Right cardiac atrium (tissue), 5 donors: ENCODE data around the gene TAGAP. TPM values are rescaled to one million over a fixed set of nuclear protein-coding genes. Genes with fewer than 3 reads are reported as not detected.

Source experiments
- ATAC-seq, 2 donors: fragments of 200-7000 bp; cut with Tn5 transposase; one replicate each; pipeline versions ENCODE4 v1.8.0 to v1.9.1; 2020; ENCODE audit warnings: moderate library complexity in 2 of 2, mild to moderate bottlenecking in 1 of 2
- DNase-seq, 3 donors: peaks; one replicate each; pipeline ENCODE4 v3.0.0-alpha.2; 2020
- H3K27ac ChIP-seq: one replicate; pipeline ENCODE4 v1.5.1; 2013; ENCODE audit warnings: mild to moderate bottlenecking, low read length, control low read depth, moderate library complexity
- H3K27me3 ChIP-seq: one replicate; pipeline ENCODE4 v1.6.1; 2013; ENCODE audit not compliant: control insufficient read depth, insufficient read depth
- H3K4me1 ChIP-seq: one replicate; pipeline ENCODE4 v1.6.1; 2013; ENCODE audit warnings: low read length; ENCODE audit not compliant: control insufficient read depth, insufficient read depth
- H3K4me3 ChIP-seq: one replicate; pipeline ENCODE4 v1.5.1; 2013; ENCODE audit warnings: low read length, control low read depth
- H3K9me3 ChIP-seq: one replicate; pipeline ENCODE4 v1.6.1; 2013; ENCODE audit warnings: low read length; ENCODE audit not compliant: control insufficient read depth
- WGBS: extraction: QIAGEN DNeasy Blood & Tissue Kit; methylation state at CpG from one replicate; pipeline ENCODE4 v1.1.7; 2013; 5-methylcytosine and 5-hydroxymethylcytosine counted together
- intact Hi-C, 4 donors: fragments of 100-400 bp; cut with DNase I; formaldehyde crosslinking; loops; one replicate each; pipeline versions ENCODE4 v1.11.0 to v1.14.0; 2022 to 2023
- polyA plus RNA-seq: library from polyadenylated mRNA; stranded (reverse); fragments of 200-250 nt; gene quantifications from one replicate; pipeline ENCODE4 v1.2.3, GENCODE V29; 2013
- total RNA-seq, 4 donors: library from RNA; stranded (reverse); fragmentation: NEBNext Ultra II Directional; extraction: Animal tissue kit (Norgen Biotek cat#: 25700); gene quantifications; one replicate each; pipeline ENCODE4 v1.2.1, GENCODE V29; 2021
- donor health status: healthy with polysubstance abuse.
- donor health status: DM: no; HTN: yes; CAD: no.
- donor health status: DM: no; HTN: no; CAD: no.
- donor health status: DM: no; HTN: yes; CAD: no; lungs with severe emphysema.
- donor health status: DM: yes; HTN: yes; CAD: no.

Gene TAGAP
- total and polyA plus RNA-seq, 5 donors: 0.63 to 2.0 (median 1.3) TPM

- no peak for DNase-seq
- Histone ChIP-seq H3K27ac (no peak overlapping the region), H3K4me1 (no peaks in the 10 kb centered on the region), H3K9me3 (no peaks in the 10 kb centered on the region), H3K27me3 (no peaks in the 10 kb centered on the region), H3K4me3 (no peak overlapping the region)
- 72% methylated on average over 3 of the region's 3 CpGs for WGBS
- no peak for ATAC-seq
- intact Hi-C loops: no loop called here
Measured at GRCh38 chr6:159059141-159059540, 14.3 kb upstream of the TAGAP start.

DNA sequence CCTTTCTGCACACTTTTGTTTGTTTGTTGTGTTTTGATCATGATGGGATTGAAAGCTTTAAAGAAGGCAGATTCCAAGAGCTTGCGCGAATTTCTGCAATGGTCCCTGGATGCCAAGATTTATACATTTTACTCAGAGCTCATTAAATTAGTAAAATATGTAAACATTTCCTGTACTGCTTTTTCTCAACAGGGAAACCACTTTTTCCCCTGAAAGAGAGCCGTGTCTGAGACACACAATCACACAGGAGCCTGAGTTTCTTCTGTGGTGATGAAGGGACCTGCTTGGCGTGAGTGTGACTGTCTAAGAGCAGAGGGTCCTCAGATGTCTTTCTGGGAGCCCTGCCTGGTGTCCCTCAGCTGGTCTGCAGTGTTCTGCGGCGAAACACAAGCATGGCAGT, 12.1 kb upstream of the TAGAP start:
- H3K27ac ChIP-seq: no peak overlapping the region
- H3K4me1 ChIP-seq: no peaks in the 10 kb centered on the region
- no peak overlapping the region for H3K4me3 ChIP-seq
- no peaks in the 10 kb centered on the region for H3K27me3 ChIP-seq
- H3K9me3 ChIP-seq: peaks cover 2% of the 10 kb centered on the region
- WGBS: 78% methylated on average over 6 of the region's 6 CpGs
- no peak for ATAC-seq
- intact Hi-C loops: no loop called here
- DNase-seq: no peak

GRCh38 chr6:159056432-159056831, 11.6 kb upstream of the TAGAP start:
- Histone ChIP-seq H3K27ac (no peak overlapping the region), H3K27me3 (no peaks in the 10 kb centered on the region), H3K9me3 (peaks cover 2% of the 10 kb centered on the region), H3K4me3 (no peak overlapping the region), H3K4me1 (no peaks in the 10 kb centered on the region)
- no peak for ATAC-seq
- intact Hi-C loops: no loop called here
- DNase-seq: no peak
- 27% methylated on average over 2 of the region's 2 CpGs for WGBS

DNA sequence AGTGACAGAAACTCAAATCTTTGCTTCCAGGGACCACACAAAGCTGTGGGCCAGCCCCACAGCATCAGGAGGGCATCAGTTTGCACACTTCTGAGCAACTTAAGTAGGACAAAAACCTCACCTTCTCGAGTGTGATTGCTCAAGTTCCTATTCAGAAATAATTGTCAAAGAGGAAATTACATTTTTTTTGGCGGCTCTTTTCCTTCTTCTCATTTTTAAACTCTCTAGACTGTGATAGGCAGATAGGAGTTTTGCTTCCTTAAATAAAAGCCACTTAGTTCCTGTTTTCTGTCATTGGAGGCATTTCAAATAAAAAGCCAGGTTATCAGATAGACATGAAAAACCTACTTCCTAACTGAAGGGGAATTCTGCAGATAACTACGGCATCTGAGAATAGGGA, 11.2 kb upstream of the TAGAP start:
- no peak for DNase-seq
- WGBS: 35% methylated on average over 3 of the region's 3 CpGs
- H3K9me3 ChIP-seq: peaks cover 2% of the 10 kb centered on the region
- no peaks in the 10 kb centered on the region for H3K4me1 ChIP-seq
- intact Hi-C loops: no loop called here
- ATAC-seq: no peak
- no peak overlapping the region for H3K4me3 ChIP-seq
- no peaks in the 10 kb centered on the region for H3K27me3 ChIP-seq
- no peak overlapping the region for H3K27ac ChIP-seq

- H3K27me3 ChIP-seq: no peaks in the 10 kb centered on the region
- 83% methylated on average over 12 of the region's 12 CpGs for WGBS
- intact Hi-C loops: no loop called here
- no peak overlapping the region for H3K27ac ChIP-seq
- ATAC-seq (no peak), DNase-seq (no peak)
- no peaks in the 10 kb centered on the region for H3K4me1 ChIP-seq
- no peak overlapping the region for H3K4me3 ChIP-seq
- peaks cover 2% of the 10 kb centered on the region for H3K9me3 ChIP-seq
Measured at GRCh38 chr6:159053781-159054398, 9.1 kb upstream of the TAGAP start.

DNA sequence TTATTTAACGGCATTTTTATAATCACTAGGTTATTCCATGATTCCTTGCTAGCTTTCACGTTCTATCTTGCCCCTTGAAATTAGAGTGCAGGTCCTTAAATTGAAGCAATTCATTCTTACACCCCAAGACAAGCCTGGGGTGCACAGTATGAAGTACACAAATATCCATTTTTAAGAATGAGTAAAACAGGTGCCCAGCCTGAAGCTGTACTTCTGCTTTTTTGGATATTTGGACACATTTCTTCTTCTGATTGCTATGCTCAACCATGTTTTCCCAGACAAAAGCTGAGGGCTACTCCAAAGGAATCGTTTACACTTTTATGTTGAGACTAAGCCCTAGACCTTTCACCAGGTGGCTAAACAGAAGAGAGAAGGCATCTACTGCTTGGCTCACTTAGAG, 7.9 kb upstream of the TAGAP start:
- Histone ChIP-seq H3K9me3 (peaks cover 2% of the 10 kb centered on the region), H3K4me3 (no peak overlapping the region), H3K27ac (no peak overlapping the region), H3K27me3 (no peaks in the 10 kb centered on the region), H3K4me1 (no peaks in the 10 kb centered on the region)
- ATAC-seq (no peak), DNase-seq (no peak)
- intact Hi-C loops: no loop called here
- 56% methylated on average over 3 of the region's 3 CpGs for WGBS

GRCh38 chr6:159047891-159048685, 3.3 kb upstream of the TAGAP start:
- no peaks in the 10 kb centered on the region for H3K27me3 ChIP-seq
- H3K9me3 ChIP-seq: no peaks in the 10 kb centered on the region
- DNase-seq (no peak), ATAC-seq (no peak)
- H3K4me3 ChIP-seq: no peak overlapping the region
- no peaks in the 10 kb centered on the region for H3K4me1 ChIP-seq
- intact Hi-C loops: loop anchor here (5.0 to 10.0 kb wide), 3 partner anchors 54 to 87 kb away; no protein-coding TSS in a partner anchor
- no peak overlapping the region for H3K27ac ChIP-seq
- 55% methylated on average over 10 of the region's 10 CpGs for WGBS

GRCh38 chr6:159045801-159046200, 1.0 kb upstream of the TAGAP start:
- DNase-seq (no peak), ATAC-seq (no peak)
- Histone ChIP-seq H3K4me1 (no peaks in the 10 kb centered on the region), H3K4me3 (no peak overlapping the region), H3K27me3 (no peaks in the 10 kb centered on the region), H3K27ac (no peak overlapping the region), H3K9me3 (no peaks in the 10 kb centered on the region)
- intact Hi-C loops: loop anchor here (5.0 to 10.0 kb wide), 3 partner anchors 56 to 89 kb away; no protein-coding TSS in a partner anchor
- WGBS: 75% methylated on average over 7 of the region's 7 CpGs

DNA sequence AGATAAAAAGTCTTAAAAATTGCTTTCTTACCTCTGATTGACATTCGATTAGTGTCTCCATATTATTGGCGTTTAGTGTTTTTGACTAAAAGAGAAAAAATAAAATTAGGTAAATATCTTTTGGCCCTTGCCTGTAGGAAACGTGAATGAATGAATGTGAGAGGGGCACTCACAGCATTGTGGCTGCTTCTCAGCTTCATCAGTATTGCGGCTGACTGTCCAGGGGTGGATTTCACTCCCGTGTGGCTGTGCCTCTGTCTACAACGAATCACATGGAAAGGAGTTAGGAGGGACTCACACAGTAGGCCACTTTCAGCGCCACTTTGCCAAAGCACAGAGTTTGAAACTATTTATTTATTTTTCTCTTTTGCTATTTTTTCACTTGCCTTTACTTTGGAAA, 844 bp downstream of the TAGAP start:
- Histone ChIP-seq H3K9me3 (no peaks in the 10 kb centered on the region), H3K4me3 (peak overlapping the region; percentile 48), H3K27ac (no peak overlapping the region), H3K27me3 (no peaks in the 10 kb centered on the region), H3K4me1 (no peaks in the 10 kb centered on the region)
- 73% methylated on average over 7 of the region's 7 CpGs for WGBS
- ATAC-seq (no peak), DNase-seq (no peak)
- intact Hi-C loops: loop anchor here (2.0 to 10.0 kb wide), 3 partner anchors 61 to 91 kb away; no protein-coding TSS in a partner anchor

DNA sequence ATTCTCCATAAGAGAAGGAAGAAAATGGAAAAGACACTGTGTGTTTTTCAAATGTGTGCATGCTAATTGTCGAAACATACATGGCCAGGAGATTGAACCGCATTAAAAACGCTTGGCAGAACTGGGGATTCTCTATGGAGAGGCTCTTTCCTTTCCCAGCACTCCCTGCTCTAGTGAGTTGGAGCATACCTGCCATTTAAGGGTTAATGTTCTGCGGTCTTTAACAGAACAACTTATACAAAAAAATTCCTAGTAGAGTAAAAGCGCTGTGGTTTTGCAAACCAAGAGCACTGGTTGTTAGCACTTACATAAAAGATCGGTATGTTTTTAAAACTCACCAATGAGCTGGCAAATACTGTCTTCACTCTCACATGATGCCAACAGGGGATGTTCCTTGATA, 1.5 kb downstream of the TAGAP start:
- H3K4me1 ChIP-seq: no peaks in the 10 kb centered on the region
- intact Hi-C loops: loop anchor here (2.0 to 10.0 kb wide), 3 partner anchors 62 to 92 kb away; no protein-coding TSS in a partner anchor
- no peak for DNase-seq
- H3K27ac ChIP-seq: no peak overlapping the region
- H3K27me3 ChIP-seq: no peaks in the 10 kb centered on the region
- H3K9me3 ChIP-seq: no peaks in the 10 kb centered on the region
- WGBS: 65% methylated on average over 6 of the region's 6 CpGs
- ATAC-seq: no peak
- peak overlapping the region; percentile 35 for H3K4me3 ChIP-seq

- DNase-seq (no peak), ATAC-seq (no peak)
- H3K4me3 ChIP-seq: peak overlapping the region; percentile 35
- no peaks in the 10 kb centered on the region for H3K4me1 ChIP-seq
- no peaks in the 10 kb centered on the region for H3K27me3 ChIP-seq
- intact Hi-C loops: loop anchor here (2.0 to 10.0 kb wide), 3 partner anchors 62 to 92 kb away; no protein-coding TSS in a partner anchor
- WGBS: 20% methylated on average over 5 of the region's 5 CpGs
- H3K27ac ChIP-seq: no peak overlapping the region
- H3K9me3 ChIP-seq: no peaks in the 10 kb centered on the region
Measured at GRCh38 chr6:159042826-159043181, 2.0 kb downstream of the TAGAP start.
